ENCODE results near the gene FBLN2. TPM values are rescaled to one million over a fixed set of nuclear protein-coding genes. Genes with fewer than 3 reads are reported as not detected.

Gene FBLN2
- total RNA-seq, 4 donors from 2014 or later = 25.3 to 93.8 (median 47.6) TPM

DNA sequence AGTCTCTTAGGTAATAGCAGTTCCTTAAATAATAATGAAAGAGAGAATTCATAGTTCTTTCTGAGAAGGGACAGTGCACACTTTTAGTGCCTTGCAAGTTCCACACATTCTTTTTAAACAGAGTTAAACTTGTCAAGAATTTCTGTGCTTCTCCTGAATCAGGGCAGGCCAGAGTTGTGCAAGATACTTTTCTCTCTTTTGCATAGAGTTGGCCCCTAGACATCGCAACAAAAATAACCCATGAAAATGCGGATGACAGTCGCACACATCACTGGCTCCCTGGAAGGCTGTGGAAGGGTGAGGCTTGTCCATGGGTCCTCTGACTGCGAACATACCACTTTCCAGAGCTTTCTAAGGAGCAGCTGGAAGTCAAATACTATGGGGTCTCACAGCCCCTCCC is 40.1 kb downstream of the FBLN2 start:
- peak in 1 of 2 donors; percentile 7 for DNase-seq (ENCODE audit: low spot score in 2 of 2)
- Histone ChIP-seq H3K27me3 (no peaks in the 10 kb centered on the region), H3K36me3 (no peaks in the 10 kb centered on the region), H3K4me1 (peaks cover 1% of the 10 kb centered on the region), H3K27ac (no peak overlapping the region), H3K9me3 (no peaks in the 10 kb centered on the region), H3K4me3 (no peak overlapping the region)
- TF ChIP-seq EP300 (IDR thresholded peaks at IDR 0.05) (no peak), POLR2A (IDR thresholded peaks at IDR 0.05) (no peak), POLR2AphosphoS5 (IDR thresholded peaks at IDR 0.05) (no peak)
- TF ChIP-seq, protein P1, sequence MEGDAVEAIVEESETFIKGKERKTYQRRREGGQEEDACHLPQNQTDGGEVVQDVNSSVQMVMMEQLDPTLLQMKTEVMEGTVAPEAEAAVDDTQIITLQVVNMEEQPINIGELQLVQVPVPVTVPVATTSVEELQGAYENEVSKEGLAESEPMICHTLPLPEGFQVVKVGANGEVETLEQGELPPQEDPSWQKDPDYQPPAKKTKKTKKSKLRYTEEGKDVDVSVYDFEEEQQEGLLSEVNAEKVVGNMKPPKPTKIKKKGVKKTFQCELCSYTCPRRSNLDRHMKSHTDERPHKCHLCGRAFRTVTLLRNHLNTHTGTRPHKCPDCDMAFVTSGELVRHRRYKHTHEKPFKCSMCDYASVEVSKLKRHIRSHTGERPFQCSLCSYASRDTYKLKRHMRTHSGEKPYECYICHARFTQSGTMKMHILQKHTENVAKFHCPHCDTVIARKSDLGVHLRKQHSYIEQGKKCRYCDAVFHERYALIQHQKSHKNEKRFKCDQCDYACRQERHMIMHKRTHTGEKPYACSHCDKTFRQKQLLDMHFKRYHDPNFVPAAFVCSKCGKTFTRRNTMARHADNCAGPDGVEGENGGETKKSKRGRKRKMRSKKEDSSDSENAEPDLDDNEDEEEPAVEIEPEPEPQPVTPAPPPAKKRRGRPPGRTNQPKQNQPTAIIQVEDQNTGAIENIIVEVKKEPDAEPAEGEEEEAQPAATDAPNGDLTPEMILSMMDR (IDR thresholded peaks at IDR 0.05) = no peak
- 92% methylated on average over 4 of the region's 4 CpGs for WGBS

DNA sequence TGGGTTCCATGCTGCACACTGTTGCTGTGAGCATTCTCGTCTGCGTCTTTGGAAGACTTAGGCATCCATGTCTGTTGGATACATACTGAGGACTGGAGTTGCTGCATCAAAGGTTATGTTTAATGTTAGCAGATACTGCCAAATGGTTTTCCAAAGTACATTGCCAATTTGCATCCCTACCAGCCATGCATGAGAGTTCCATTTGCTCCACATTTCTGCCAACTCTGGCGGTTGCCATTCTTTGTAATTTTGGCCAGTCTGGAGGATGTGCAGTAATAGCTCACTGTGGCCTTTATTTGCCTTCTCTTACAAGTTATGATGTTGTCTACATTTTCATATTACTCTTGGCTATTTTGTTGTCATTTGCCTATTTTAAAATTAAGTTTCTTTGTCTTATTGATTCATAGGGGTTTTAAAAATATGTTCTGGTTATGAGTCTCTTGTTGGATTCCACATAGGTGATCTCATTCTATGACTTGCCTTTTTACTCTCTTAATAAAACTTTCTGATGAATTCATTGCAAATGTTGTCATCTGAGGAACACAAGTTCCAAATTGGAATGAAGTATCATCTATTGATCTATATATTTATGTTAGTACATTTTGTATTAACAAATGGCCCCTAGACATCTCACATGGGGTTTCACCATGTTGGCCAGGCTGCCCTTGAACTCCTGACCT is 42.1 kb downstream of the FBLN2 start:
- TF ChIP-seq POLR2A (IDR thresholded peaks at IDR 0.05) (no peak), POLR2AphosphoS5 (IDR thresholded peaks at IDR 0.05) (no peak), EP300 (IDR thresholded peaks at IDR 0.05) (no peak)
- TF ChIP-seq, protein P1 (IDR thresholded peaks at IDR 0.05) = no peak
- 84% methylated on average over 3 of the region's 3 CpGs for WGBS

DNA sequence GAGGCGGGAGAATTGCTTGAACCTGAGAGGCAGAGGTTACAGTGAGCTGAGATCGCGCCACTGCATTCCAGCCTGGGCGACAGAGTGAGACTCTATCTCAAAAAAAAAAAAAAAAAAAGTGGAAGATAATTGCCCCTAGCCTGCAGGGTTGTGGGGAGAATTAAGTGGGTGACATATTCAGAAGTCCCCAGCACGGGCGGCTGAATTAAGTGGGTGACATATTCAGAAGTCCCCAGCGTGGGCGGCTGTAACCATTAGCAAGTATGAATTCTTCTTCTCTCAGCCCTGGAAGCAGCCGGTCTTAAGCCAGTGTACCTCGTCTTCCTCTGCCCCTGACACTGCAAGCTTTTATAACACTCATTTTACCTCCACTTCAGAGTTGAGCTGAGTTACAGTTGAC is 44.7 kb downstream of the FBLN2 start:
- Histone ChIP-seq H3K27ac (no peak overlapping the region), H3K36me3 (no peaks in the 10 kb centered on the region), H3K4me1 (peaks cover 14% of the 10 kb centered on the region), H3K9me3 (no peaks in the 10 kb centered on the region), H3K27me3 (no peaks in the 10 kb centered on the region), H3K4me3 (no peak overlapping the region)
- WGBS = 86% methylated on average over 10 of the region's 10 CpGs
- DNase-seq (ENCODE audit: low spot score in 2 of 2) = no peak
- TF ChIP-seq EP300 (IDR thresholded peaks at IDR 0.05) (no peak), POLR2AphosphoS5 (IDR thresholded peaks at IDR 0.05) (no peak), POLR2A (IDR thresholded peaks at IDR 0.05) (no peak)
- TF ChIP-seq, protein P1 (IDR thresholded peaks at IDR 0.05) = no peak

More for the DNA sequence above, 42.1 kb downstream of the FBLN2 start:
- DNase-seq (ENCODE audit: low spot score in 2 of 2) = peak in 1 of 2 donors; percentile 2
- no peaks in the 10 kb centered on the region for H3K9me3 ChIP-seq
- H3K4me1 ChIP-seq = peaks cover 13% of the 10 kb centered on the region
- H3K4me3 ChIP-seq = no peak overlapping the region
- no peak overlapping the region for H3K27ac ChIP-seq
- H3K36me3 ChIP-seq = no peaks in the 10 kb centered on the region
- no peaks in the 10 kb centered on the region for H3K27me3 ChIP-seq

DNA sequence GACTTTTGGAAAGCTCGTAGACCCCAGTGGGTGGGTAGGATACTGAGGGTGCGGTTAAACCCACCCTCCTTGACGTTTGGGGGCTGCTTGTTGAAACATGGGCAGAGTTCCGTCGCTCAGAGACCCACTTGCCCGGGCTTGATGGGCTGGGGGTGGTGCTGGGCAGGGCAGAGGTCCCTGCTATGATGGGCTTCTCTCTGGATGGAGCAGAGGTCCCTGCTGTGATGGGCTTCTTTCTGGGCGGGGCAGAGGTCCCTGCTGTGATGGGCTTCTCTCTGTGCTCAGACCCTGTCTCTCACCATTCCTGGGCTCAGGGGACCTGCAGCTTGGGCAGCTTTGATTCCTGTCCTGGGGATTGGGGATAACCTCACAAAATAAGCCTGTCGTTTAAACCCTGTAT is 45.2 kb downstream of the FBLN2 start:
- Histone ChIP-seq H3K27ac (no peak overlapping the region), H3K9me3 (no peaks in the 10 kb centered on the region), H3K27me3 (no peaks in the 10 kb centered on the region), H3K4me1 (peaks cover 19% of the 10 kb centered on the region), H3K36me3 (no peaks in the 10 kb centered on the region), H3K4me3 (no peak overlapping the region)
- TF ChIP-seq, protein P1 (IDR thresholded peaks at IDR 0.05) = no peak
- TF ChIP-seq POLR2A (IDR thresholded peaks at IDR 0.05) (no peak), POLR2AphosphoS5 (IDR thresholded peaks at IDR 0.05) (no peak), EP300 (IDR thresholded peaks at IDR 0.05) (no peak)
- DNase-seq (ENCODE audit: low spot score in 2 of 2) = no peak
- WGBS = 79% methylated on average over 8 of the region's 8 CpGs

DNA sequence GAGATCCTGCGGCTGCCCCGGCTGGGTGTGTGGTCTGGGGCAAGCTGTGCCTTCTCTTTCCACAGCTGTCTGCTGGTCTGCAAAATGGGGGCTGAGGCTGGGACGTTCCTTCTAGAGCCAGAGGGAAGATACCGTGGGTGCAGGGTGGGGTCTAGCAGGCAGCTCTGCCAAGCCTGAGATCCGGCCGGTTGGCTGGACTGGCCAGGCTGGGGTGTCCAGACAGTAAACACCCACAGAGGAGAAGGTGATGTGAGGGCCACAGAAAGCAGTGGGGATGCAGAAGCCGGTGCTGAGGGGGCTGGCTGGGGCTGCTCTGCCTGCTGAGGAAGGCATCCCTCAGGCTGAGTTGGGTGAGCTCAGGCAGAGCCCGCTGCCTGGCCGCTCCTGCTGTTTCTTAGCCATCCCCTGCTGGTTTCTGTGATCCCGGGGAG is 46.1 kb downstream of the FBLN2 start:
- Histone ChIP-seq H3K36me3 (no peaks in the 10 kb centered on the region), H3K9me3 (no peaks in the 10 kb centered on the region), H3K27me3 (no peaks in the 10 kb centered on the region), H3K4me1 (peaks cover 26% of the 10 kb centered on the region), H3K4me3 (no peak overlapping the region), H3K27ac (peak overlapping the region; percentile 22)
- TF ChIP-seq EP300 (IDR thresholded peaks at IDR 0.05) (no peak), POLR2AphosphoS5 (IDR thresholded peaks at IDR 0.05) (no peak), POLR2A (IDR thresholded peaks at IDR 0.05) (no peak)
- TF ChIP-seq, protein P1 (IDR thresholded peaks at IDR 0.05) = no peak
- WGBS = 61% methylated on average over 10 of the region's 10 CpGs
- no peak for DNase-seq (ENCODE audit: low spot score in 2 of 2)

Data from suprapubic skin (tissue), 4 donors.